Stimulated activated CD4-positive, alpha-beta T cell treated with anti-CD3 and anti-CD28 coated beads, Interleukin-15, amount 100 ng/mL, for 1 hour (primary cell): Measurements from ENCODE around the gene DDR2.
"Not testable (repeated sequence)": the region's sequence is repeated elsewhere in the genome, so short reads cannot be mapped to it uniquely, and the experiment has no call there.

Experiments used
- DNase-seq, 2 donors: peaks; one replicate each; pipeline ENCODE4 v3.0.0-alpha.2; 2020; ENCODE audit warnings: low read depth in 1 of 2, low spot score in 1 of 2

Gene DDR2

DNA sequence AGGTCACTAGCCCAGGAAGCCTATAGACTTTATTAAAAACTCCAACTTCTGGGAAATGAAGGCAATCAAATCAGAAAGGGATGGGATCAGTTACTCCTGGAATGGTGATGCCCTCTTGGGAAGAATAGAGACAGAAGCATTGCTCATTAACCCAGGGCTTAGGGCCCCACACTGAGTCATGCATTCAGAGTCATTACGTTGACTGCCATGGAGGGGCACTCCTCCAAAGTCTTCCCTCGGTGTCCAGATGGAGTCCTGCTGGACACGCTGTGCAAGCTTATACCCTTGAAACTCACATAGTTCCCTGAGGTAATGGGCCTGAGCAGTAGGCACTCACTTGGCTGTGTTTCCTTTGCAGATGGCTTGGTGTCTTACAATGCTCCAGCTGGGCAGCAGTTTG lies 123.0 kb downstream of the DDR2 start:
- DNase-seq, result no peak

DNA sequence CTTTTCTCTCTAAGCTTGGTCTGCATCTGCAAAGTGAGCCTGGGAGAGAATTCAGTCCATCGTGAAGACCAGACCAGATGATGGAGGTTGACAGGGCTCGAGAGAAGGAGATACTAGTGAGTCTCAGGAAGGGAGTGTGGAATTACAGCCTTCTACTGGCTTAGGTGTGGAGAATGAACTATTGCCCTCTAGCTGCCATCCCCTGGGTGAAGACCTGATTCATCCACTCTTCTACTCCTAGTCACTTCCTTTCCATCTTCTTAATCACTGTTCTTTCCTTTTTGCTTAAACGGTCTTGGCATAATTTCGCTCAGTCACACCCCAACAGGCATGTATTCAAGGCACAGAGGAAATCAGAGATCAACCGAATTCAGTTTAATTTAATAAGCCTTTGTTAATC lies 124.3 kb downstream of the DDR2 start:
- no peak for DNase-seq

DNA sequence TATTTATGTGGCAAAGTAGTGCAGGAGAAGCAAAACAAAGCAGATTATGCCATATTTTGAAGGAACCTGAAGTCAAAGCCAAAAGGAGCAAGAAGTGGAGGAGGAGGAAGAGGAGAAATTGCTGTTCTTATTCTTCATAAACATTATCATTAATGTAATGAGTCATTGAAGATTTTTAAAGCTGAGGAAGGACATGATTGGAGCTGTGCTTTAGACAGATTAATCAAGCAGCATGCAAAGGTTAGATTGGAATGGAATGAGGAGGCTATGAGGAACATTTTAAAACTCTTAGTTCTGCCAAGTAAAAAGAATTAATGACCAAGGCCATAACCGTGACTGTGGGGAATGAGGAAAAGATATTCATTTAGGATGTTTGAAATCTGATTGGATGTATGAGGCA lies 125.2 kb downstream of the DDR2 start:
- DNase-seq, result no peak

DNA sequence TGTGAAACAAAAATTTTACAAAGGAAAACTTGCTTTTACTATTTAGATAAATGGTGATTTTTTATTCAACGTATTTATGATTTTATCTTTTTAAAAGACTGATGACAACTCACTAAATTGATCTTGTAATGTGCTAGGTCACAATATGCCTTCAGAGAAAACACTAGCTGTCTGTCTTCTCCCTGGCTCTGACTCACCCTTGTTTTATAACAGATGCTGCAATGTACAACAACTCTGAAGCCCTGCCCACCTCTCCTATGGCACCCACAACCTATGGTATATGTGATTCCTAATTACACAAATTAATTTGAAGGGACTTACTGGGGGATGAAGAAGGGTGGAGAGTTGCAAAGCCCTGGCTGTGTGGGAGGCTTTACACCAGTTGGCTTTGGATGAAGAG lies 133.5 kb downstream of the DDR2 start:
- DNase-seq, result no peak

- DNase-seq, result no peak
Measured at GRCh38 chr1:162772571-162773154, 140.4 kb downstream of the DDR2 start.

GRCh38 chr1:162774007-162774406 lies 141.7 kb downstream of the DDR2 start:
- DNase-seq, result no peak

DNA sequence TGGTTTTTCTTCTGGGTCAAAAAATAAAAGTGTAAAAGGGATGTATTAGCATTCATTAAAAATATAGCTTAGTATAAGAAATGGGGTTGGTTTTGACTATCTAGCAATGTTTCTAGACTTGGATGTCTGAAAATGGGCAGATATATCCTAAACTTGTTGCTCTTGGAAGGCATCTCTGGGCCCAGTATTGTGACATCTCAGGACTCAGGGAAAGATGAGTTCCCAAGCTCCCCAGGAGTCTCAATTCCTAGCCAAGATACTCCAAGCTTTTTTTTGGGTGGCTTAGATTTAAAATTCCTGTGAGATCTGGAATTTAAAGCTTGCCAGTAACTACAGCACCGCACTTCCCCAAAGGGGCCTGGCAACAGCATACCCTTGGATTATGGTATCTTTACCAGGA lies 146.8 kb downstream of the DDR2 start:
- no peak for DNase-seq

DNA sequence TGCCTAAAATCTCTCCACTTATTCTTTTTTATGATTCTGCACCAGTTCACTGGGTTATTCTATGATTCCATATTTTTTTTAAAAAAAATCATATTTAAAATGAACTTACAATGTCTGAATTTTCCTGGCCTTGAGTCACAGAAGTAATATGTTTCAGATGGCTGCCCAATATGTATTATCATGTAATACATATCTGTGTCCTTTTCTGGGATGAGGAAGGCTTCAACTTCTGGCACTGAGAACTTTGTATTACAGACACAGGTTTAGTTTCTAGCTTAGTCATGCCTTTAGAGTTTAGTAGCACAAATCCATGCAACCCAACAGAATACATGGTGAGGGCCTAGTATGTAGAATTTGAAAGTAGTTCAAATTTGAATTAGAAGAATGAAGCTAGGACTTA lies 150.4 kb downstream of the DDR2 start:
- DNase-seq, result no peak

- not testable (repeated sequence) for DNase-seq
Measured at GRCh38 chr1:162784926-162785325, 152.7 kb downstream of the DDR2 start.

DNA sequence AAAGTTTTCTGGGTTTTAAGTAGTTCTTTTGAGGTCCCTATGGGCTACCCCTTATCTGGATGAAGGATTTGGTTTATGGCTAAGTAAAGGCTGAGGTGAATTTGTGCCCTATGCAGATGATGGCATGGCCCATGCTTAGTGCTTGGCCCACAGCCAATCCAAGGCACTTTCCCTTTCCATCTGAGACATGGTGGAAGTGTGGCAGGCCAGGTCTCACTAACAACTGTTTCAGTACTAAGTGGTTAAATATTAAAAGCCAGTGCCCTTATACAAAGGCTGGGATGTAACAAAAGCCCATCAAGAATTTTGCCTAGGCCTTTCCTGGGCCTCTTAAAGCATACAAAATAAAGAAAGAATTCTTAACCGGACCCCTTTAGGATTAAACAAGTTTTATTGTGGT lies 156.5 kb downstream of the DDR2 start:
- DNase-seq, result not testable (repeated sequence)

- DNase-seq, result peak; percentile 45 to 54
Measured at GRCh38 chr1:162790303-162790984, 158.2 kb downstream of the DDR2 start, which contains the start of gene HSD17B7. Gene HSD17B7, plus strand, starts transcription at chr1:162790702. Its CDS starts 99 bp downstream, at chr1:162790801.

GRCh38 chr1:162790985-162791357 lies 158.7 kb downstream of the DDR2 start:
- DNase-seq, result not testable (repeated sequence)

- DNase-seq, result not testable (repeated sequence)
Measured at GRCh38 chr1:162794284-162794683, 162.0 kb downstream of the DDR2 start.

DNA sequence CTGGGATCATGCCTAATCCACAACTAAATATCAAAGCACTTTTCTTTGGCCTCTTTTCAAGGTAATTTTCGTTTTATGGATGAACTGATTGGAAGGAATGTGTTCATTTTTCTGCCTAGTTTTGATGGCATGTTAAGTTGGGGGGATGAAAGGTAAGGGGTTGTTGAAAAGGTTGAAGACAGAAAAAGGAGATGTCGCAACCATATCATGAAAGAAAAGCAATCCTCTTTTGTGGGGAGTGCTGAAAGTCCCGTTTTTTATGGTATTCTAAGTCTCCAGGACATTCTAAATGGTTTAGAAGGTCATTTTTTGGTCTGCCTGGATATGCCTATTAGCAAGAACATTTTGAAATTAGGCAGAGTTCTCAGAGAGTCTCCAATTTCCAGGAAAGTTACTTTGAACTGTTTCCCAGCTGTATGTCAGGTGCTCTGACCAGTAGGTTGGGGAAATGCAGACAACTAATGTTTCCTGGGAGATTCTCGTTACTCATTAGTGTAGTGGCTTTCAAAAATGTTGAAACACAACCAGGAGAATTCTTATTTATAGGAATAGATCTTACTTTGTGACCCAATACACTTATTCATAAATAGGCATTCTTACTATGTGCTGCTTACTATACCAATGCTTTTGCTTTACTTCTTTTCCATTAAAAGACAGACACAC lies 164.5 kb downstream of the DDR2 start:
- not testable (repeated sequence) for DNase-seq

- not testable (repeated sequence) for DNase-seq
Measured at GRCh38 chr1:162799995-162800830, 167.9 kb downstream of the DDR2 start.

- not testable (repeated sequence) for DNase-seq
Measured at GRCh38 chr1:162807503-162807902, 175.2 kb downstream of the DDR2 start.

GRCh38 chr1:162812357-162812756 lies 180.1 kb downstream of the DDR2 start:
- DNase-seq, result not testable (repeated sequence)

GRCh38 chr1:162818136-162818535 lies 185.9 kb downstream of the DDR2 start:
- not testable (repeated sequence) for DNase-seq

- not testable (repeated sequence) for DNase-seq
Measured at GRCh38 chr1:162818666-162819065, 186.4 kb downstream of the DDR2 start.

DNA sequence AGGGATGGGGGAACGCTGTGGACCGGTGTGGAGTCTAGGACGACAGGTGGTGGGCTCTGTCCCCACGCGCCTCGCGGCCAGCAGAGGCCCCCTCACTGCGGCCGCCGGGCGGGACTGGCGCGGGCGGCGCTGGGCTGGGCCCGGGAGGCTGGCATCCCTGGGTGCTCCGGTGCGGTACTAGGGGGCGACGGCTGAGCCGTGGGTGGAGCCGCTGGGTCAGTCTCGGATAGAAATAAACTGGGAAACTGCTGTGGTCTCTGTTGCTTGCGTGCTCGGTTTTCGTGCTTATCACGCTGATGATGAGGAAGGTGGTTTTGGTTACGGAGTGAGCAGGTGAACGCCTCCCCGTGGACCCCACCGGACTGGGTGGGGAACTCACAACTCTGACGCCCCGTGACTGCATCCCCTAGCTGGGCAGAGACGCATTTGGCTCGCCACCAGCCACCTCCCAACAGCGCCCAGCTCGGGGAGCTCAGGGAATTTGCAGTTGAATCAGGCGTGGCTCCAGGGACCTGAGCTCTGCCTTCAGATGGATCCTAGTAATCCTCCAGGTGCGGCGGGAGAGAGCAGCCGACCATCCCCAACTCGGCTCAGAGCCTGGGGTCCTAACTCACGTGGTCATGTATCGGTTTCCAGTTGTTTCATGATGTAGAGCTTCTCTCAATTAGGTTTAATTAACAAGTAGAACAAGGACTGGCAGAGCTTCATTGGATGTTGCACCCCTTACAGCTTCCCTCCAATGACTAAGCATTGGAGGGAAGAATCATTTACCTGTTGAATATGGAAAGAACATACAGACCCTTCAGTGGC lies 190.3 kb downstream of the DDR2 start:
- DNase-seq, result no peak

DNA sequence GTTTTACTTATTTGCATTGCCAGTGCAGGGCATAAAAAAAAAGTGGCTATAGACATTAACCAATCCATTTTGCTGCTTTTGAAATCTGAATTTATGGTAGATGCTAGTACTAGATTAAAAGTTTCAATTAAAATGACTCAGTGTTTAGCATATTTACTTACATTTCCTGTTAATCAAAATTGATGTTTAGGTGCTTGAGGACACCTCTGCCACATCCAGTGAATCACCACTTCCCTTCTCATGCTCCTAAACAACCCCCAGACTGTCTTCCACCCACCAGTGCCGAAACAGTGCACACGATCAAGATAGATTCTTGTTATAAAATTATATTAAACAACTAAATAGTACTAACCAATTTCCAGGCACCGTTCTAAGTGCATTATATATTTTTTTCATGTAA lies 191.0 kb downstream of the DDR2 start:
- no peak for DNase-seq
